HG02623 (cell line): Measurements from ENCODE around the gene PHYKPL.
"Not testable (repeated sequence)": the region's sequence is repeated elsewhere in the genome, so short reads cannot be mapped to it uniquely, and the experiment has no call there.

ENCODE experiments used
- ATAC-seq: cut with Tn5 transposase; IDR thresholded peaks from one replicate; pipeline ENCODE4 v1.9.1; 2021; ENCODE audit warnings: moderate library complexity; ENCODE audit not compliant: unreplicated experiment

The PHYKPL gene

DNA sequence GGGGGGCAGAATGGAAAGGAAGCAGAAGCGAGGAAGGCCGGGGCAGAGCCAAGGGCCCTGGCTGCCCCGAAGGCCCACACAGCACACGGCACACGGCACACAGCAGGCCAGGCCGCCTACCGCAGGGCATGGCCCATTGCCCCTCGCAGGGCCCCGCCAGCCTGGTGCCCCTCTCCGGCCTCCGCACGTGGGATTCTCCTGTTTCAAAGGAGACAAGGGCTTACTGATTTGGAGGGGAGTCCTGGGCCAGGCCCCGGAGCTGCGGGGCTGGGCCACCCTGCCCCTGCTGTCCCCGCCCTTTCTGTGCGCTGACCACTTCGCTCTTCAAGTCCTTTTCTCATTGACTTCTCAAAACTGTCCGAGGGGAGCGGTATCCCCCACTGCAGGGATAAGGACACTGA lies 7.7 kb upstream of the PHYKPL start:
- no peak for ATAC-seq

DNA sequence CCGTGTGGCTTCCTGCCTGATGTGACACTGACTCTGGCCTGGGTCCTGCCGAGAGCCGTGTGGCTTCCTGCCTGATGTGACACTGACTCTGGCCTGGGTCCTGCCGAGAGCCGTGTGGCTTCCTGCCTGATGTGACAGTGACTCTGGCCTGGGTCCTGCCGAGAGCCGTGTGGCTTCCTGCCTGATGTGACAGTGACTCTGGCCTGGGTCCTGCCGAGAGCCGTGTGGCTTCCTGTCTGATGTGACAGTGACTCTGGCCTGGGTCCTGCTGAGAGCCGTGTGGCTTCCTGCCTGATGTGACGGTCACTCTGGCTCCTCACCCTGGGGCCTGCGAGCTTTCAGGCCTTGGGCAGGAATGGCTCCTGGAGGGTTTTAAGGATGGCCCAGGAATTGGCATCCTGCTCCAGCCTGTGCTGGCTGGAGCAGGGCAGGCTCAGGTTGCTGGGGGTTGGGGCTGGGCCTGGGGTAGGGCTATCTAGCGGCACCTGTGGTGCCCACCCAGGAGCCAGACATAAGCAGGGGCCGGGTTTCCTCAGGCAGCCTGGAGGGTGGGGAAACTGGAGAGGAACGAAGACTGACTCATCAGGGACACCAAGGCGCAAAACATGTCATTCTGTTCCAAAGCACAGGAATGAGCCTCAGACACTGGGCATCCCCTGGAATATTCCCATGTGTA lies 7.2 kb upstream of the PHYKPL start:
- not testable (repeated sequence) for ATAC-seq

DNA sequence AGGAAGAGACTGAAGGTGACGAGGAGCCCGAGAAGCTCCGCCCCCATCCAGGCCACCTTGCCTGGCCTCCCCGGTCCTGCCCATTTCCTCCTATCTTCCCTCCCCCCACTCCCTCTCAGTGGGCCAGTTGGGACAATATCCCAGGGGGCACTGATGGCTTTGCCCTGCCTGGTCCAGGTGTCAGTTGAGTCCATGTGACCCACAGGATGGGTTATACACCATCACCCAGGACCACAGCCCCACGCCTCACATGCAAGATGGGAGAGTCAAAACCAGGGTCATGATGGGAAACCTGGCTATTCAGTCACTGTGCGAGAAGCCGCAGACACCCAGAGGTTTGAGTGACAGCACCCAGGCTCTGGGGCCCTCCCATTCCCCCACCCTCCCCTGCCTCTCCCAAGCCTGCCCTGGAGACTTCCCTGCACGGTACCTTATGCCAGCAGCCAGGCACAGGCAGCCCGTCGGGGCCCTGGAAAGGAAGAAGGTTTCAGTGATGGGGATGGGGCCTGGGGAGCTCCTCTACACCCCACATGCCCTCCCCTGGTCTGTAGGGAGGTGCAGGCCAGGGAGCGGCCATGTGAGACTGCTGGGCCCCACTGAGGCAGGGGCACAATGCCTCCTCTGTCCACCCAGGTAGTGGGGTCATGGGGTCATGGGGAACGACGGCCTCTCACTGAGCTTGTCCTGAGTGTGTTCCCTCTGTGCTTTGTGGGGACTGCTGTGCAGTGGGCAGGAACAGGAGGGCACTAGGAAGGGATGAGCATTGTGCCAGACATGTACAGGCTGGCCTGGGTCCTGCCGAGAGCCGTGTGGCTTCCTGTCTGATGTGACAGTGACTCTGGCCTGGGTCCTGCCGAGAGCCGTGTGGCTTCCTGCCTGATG lies 6.3 kb upstream of the PHYKPL start:
- no peak for ATAC-seq

DNA sequence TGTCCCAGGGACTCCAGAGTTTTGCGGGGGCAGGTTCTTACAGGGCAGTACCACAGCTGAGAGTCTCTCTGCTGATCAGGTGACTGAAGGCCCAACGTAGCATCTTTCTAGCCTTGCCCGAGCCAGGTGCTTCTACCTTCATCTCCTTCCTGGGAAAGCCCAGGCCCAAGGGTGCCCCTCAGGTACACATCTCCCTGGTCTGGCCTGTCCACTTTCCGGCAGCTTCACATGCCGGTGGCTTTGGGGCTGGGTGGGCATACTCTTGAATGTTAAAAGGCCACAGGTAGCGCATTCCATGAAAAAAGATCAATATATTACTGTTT lies 5.7 kb upstream of the PHYKPL start:
- ATAC-seq = no peak

DNA sequence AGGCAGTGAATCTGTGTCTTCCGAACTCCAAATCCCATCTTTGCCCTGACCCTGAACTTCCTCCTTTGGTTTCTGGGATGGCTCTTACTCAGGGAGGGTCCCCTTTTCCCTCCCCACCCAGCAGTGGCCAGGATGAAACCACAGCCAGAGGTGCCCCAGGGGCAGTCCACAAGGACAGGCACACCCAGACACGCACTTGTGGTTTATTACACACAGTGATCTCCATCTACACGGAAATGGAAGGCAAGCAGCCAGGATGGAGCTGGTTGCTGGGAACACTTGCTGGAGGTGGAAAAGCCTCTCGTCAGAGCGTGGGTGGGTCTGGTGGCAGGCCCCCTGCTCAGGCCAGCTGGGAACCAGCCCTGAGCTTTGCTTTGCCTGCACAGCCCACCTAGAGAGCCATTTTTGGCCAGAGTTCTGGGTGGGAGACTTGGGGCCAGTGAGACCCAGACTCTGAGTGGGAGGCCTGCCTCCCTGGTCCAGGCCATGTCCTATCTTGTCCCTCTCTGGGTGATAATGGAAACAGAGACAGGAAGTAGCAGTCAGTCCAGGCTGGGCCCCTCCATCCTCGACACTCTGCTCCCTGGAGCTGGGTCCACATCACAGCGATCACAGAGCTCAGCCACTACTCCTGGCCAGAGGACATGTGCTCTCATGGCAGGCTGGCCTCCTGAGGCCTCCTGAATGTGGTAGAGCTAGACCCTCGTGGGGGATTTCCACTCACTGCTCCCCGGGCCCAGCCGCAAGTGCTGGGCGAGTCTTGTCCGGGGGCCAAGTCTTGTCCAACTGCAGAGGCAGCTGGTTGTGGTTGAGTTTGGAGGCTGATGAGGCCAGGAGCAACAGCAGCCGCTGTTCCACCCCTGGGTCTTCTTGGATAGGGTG lies 5.1 kb upstream of the PHYKPL start:
- no peak for ATAC-seq

DNA sequence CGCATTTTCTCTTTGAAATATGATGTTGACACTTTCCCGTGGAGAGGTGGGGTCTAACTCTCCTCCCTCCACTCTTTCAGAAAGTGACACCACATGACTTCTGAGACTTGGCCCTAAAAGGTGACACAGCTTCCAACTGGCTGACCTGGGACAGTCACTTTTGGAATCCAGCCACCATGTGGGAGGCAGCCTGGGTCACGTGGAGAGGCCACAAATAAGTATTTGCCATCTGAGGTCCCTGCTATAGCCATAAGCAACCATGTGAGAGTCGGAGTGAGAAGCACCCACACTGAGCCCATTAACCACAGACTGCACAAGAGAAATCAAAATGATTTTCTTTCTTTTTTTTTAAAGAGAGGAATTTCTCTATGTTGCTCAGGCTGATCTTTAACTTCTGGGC lies 4.1 kb upstream of the PHYKPL start:
- ATAC-seq = no peak

DNA sequence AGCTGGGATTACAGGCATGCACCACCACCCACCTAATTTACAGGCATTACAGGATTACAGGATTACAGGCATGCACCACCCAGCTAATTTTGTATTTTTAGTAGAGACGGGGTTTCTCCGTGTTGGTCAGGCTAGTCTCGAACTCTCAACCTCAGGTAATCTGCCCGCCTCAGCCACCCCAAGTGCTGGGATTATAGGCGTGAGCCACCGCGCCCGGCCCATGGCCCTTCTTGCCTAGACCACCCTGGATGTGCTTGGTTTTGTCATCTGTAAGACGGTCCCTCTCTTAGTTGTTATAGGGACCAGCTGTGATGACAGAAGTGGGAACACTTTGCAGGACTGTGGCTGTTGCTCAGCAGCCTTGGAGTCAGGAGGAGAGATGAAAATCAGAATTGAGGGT lies 3.5 kb upstream of the PHYKPL start:
- ATAC-seq = no peak

DNA sequence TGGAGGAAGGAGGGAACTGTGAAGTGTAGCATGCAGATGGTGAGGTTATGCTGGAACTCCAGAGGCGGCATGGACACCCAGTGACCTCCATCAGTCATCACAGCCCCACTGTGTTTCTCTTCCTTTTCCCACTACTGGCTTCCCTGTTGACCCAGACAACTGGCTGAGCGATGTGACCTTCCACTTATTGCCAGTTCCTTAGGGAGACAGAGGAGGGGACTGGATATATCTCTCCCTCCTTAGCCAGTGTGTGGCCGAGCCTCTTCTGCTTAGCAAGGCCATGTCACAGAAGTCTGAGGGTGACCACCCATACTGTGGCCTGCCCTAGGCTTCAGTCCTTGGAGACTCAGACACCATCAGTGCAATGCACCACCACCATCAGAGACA lies 3.0 kb upstream of the PHYKPL start:
- ATAC-seq = no peak

DNA sequence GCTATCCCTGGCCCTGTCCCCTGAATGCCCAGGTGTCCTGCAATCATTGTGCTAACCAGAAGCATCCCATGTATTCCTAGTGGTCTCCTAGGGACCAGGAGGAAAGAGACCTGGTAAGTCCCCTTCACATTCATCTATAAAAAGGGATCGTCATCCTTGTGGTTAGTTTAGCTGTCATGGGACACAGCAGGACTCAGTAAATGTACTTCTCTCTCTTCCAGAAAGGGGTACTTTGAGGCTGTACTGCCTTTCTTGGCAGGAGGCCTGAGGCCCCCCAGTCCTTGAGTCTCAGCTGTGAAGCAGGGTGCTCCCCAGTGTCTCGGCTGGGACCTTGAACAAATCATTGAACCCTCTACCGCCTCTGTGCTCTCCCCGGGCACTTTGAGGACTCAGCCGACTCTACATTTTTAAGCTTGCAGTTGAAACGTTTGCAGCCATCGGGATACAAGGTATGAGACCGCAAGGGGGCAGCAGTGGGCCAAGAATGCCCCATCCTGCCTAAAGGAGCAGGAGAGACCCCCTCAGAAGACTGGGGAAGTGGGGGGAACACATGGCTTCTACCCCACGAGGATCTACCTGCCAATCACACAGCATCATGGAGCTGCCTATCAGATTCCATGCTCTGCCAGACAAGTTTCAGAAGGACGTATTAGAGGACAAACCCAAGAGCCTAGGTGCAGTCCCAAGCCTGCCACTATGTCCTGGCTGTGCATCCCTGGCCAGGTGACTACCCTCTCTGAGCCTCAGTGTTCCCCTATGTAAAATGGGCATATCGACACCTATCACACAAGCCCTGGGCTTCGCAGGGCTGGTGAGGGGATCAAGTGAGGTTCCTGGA lies 2.4 kb upstream of the PHYKPL start:
- ATAC-seq = no peak

DNA sequence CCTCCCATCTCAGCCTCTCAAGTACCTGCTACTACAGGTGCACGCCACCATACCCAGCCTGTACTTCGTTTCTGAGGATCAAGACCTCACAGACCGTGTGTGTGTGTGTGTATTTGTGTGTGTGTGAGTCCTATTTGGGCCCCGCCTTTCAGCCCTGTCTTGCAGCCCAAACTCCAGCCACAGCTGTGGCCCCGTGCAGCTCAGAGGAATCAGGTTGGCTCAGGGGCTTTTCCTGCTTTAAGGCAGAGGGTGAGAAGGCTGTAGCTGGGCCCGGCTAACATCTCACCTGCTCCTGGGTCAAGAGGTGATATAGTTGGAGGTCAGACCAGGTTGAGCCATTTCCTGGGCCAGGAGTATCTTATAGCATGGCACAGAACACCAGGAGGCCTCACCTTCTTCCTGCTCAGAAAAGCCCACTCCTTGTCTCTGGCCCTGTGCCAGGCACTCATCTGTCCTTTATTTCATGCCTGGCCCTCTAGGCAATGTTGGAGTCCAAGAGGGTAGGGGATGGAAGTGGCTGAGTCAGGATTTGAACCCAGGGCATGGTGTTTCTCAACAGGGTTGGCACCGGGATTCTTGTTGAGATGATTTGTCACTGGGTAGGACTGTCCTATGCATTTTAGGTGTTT lies 1.6 kb upstream of the PHYKPL start:
- no peak for ATAC-seq

DNA sequence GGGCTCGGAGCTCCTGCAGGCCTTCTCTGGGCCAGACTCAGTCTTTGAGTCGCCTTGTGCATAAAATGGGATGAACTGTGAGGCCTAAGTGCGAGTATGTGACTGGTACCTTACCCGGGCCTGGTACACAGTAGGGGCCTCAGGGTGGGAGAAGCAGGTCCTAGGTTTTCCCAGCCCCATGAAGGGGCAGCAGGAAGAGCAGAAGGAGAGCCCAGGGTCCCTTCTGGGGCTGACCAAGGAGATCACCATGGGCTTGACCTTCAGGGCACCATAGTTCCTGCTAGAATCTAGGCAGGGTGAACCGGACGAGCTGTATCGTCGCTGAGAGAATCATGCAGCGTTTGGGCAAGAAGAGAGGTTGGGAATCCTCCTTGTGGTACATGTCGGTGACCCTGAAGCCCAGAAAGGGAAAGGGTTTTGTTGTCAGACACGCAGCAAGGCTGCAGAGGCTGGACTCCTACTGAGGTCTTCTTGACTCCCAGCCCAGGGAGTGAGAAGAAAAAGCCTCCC lies 373 bp upstream of the PHYKPL start:
- no peak for ATAC-seq

DNA sequence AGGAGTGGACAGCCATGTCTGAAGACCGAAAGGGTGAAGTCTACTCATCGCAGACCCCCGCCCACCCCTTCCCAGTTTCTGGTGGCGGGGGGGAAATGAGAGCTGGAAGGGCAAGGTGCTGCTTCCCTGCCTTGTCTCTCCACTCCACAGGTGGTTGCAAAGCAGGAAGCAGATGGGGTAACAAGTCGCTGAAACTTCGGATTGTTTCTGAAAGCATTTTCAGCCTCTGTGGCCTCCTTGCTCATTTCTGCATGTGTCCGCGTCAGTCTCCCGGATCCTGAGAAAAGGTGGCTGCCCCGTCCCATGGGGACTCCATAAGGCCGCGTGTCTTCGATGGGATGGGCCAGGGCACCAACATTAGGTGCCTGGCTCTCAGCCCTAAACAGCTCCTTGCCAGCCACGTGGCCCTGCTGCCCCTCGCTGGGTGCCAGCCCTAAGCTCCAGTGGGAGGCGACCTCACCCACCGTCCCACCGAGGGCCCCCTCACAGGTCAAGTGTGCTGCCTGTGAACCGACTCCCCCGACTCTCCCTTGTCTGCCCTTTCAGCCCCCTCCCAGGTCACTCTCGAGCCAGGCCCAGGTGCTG lies 971 bp downstream of the PHYKPL start:
- ATAC-seq = no peak

DNA sequence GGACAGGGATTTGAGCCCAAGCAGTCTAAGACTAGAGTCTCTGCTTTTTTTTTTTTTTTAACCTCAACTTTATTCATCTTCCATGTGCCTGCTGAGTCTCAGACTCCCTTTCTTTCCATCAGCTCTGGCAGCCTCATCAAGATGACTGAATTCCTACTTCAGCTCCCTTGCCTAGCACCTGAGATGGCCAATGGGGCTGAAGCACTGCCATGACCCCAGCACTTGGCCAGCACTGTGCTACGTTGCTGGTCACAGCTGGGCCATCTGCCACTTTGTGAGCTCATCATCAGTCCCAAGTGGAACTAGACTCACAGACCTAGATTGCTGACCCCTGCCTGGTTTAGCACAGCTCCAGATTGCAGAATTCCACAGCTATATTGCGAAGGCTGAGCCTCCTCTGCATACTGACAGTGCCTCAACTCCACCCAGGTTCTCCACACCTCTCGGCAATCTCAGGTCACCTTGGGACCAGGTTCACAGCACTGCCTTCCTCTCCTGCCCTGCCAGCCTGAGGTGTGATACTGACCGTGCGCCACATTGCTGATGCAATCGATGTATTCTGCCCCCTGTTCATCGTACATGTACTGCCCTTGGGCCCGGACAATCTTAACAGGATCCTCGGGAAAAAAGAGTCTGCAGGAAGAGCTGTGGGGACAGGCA lies 1.6 kb downstream of the PHYKPL start:
- ATAC-seq = no peak

DNA sequence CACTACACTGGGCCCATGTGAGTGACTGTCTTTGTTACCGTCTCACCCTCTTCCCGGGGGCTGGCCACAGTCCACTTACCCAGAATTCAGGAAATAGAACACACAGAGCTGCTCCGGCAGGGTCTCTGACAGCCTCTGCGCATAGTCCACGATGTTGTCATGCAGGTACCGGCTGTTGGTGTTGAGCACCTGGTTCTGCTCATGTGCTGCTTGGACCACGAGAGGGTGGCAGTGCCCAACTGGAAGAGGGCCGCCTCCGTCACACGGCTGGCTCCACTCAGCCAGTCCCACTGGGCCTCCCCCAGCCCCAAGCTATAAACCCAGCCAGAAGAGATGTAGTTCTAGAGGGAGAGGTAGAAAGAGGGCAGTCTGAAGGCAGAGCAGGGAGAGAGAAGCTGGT lies 2.7 kb downstream of the PHYKPL start:
- ATAC-seq = no peak

DNA sequence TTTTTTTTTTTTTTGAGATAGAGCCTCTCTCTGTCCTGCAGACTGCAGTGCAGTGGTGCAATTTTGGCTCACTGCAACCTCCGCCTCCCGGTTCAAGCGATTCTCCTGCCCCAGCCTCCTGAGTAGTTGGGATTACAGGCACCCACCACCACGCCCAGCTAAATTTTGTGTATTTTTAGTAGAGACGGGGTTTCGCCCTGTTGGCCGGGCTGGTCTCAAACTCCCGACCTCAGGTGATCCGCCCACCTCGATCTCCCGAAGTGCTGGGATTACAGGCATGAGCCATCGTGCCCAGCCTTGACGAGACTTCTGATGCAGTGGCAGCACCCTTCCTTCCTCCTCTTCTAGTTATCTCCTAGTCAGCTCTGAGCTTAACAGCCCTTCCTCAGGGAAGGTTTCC lies 3.5 kb downstream of the PHYKPL start:
- ATAC-seq = not testable (repeated sequence)

DNA sequence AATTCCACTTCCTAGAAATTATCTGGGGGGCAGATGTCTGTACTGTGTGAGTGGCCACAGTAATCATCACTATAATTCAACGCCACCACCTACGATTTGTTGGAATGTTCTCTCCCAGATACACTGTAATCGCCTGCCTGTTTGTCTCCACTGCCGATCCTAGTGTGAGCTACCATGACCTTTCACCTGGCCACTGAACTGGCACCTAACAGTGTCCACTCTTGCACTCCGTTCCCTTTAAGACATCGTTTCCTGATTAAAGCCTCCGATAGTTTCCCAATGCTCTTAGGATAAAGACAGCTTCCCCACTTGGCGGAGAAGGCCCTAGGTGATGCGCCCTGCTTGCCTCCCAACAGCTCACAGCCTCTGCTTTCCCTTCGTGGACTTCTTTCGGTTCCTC lies 4.0 kb downstream of the PHYKPL start:
- no peak for ATAC-seq

DNA sequence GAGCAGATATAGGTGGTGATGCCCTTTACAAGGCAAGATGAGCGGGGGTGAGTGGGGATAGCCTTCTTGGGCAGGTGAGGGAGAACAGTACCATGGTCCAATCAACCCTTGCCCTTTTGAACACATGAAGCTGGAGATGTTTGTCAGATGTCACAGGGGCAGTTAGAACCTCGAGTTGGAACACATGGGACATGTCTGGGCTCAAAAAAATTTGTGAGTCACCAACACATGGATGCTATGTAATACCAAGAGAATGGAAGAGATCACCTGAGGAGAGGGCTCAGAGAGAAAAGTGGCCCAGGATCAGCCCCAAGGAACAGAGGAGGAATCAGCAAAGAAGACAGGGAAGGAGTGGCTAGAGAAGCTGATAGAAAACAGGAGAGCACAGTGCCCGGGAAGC lies 4.7 kb downstream of the PHYKPL start:
- no peak for ATAC-seq

DNA sequence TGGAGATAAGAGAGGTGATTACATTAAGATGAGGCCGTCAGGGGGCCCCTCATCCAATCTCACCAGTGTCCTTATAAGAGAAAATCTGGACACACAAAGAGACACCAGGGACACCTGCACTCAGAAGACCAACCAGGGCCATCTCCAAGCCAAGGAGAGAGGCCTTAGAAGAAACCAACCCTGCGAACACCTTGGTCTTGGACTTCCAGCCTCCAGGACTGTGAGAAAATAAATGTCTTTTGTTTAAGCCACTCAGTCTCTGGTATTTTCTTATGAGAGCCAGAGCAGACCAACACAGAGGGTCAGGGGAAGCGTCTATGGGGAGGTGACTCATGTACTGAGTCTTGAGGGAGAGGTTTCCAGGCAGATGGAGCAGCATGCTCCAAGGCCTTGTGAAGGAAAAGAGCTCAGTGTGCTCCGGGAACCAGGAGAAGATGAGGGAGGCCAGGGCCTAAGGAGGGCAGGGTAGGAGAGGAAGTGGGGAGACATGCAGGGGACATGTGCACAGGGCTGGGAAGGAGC lies 5.4 kb downstream of the PHYKPL start:
- no peak for ATAC-seq

DNA sequence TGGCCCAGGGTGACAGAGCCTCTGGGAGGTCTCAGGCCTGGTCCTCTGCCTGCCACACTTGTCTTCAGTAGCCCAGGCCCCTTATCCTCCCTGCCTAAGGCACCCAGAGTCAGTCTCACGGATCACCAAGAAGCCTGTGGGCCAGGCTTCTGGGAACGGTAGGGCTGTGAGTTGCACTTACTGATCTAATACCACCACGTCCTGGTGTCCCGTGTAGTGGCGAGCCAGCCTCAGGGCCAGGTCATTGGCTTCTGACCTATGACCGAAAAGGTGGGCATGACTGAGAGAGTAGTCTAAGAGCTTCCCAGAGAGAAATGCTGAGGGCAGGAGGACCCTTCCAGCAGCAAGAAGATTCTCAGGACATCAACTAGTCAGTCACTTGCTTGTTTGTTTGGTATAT lies 7.4 kb downstream of the PHYKPL start:
- ATAC-seq = no peak
